Stimulated activated CD4-positive, alpha-beta T cell treated with anti-CD3 and anti-CD28 coated beads, Interleukin-12 subunit alpha, Interleukin-12 subunit beta, amount 100 ng/mL, for 4 hours (primary cell): ENCODE data around the gene SSBP2.

Source experiments
- DNase-seq: peaks from one replicate; pipeline ENCODE4 v3.0.0-alpha.2; 2020

Gene SSBP2

DNA sequence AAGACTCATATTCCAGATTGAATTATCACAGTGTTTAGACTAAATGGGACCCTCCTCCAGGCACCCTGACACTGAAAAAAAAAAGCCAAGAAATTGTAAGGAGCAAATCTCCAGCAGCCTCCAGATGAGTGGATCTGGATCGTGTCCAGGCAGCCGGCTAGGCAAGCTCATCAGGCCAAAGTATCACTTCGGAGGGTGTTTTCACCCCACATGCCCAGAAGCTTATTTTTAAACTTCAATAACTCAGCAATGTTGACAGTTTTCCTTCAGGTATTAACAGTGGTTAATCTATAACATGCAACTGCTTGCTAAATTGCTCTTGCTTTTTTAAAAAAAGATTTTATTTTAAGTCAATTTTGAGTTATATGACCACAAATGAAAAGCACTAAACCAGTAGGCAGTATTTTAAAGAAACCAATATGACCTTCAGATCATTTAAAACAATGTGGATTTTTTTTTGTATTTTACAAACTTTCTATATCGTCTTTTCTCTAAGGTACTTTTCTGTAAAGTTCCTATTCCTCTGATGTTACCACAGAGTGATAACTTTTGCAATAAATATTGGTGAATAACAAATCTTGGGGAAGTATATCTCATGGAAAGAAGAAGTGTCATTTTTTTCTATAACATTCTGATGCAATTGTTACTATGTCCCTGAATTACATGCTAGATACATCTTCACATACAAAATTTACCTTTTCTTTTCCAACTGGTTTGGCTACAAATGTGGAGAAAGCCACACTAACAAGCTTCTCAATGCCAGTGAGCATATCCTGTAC is 387.6 kb downstream of the SSBP2 start:
- DNase-seq: no peak
